Activated CD4-positive, alpha-beta T cell treated with anti-CD3 and anti-CD28 coated beads for 48 hours (primary cell): ENCODE results near the gene MTA1.

ENCODE experiments used
- DNase-seq: peaks from one replicate; pipeline ENCODE4 v3.0.0-alpha.2; 2020

Gene MTA1

DNA sequence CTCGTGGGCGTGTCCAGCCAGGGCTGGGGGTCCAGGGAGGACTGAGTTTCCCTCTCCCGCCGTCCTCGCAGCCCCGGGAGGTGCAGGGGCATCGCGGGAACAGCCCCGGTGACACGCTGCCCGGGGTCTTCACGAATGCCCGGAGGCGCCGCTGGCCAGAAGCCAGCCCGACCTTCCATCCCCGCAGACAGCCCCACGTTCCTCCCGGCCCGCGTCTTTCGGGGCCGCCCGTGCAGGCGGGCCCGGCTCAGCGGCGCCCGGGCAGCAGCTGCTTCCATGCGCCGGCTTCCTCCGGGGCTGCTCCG is 70.6 kb downstream of the MTA1 start:
- no peak for DNase-seq

GRCh38 chr14:105490572-105491365 is 71.1 kb downstream of the MTA1 start, which contains the start of gene TEDC1:
Gene TEDC1 (plus strand): TSS chr14:105491246. CDS start chr14:105491376, 130 bp downstream.
- DNase-seq = peak; percentile 99

DNA sequence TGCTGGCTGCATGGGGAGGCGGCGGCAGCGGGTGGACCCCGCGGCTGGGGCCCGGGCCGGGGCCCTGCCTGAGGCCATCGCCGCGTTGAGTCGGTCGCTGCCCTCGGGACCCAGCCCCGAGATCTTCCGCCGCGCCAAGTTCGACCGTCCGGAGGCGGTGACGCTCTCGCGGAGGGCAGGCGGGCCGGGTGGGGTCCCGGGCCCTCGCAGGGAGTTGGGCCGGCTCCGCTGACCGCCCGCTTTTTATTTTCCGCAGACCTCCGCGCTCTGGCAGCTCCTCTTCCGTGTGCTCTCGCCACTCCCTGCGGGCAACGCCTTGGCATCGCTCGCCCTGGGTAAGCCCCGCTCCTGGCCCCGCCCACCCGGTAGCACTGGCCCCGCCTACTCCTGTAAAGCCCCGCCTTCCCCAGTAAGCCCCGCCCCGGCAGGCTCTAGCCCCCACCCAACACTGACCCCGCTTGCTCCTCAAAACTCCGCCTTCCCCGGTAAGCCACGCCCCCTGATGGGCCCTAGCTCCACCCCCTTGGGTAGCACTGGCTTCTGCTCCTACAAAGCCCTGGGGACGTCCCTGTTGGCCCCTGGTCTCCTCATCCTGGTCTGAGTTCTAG is 71.8 kb downstream of the MTA1 start:
- peak; percentile 97 for DNase-seq

GRCh38 chr14:105492031-105492970 is 72.7 kb downstream of the MTA1 start:
- DNase-seq = no peak

DNA sequence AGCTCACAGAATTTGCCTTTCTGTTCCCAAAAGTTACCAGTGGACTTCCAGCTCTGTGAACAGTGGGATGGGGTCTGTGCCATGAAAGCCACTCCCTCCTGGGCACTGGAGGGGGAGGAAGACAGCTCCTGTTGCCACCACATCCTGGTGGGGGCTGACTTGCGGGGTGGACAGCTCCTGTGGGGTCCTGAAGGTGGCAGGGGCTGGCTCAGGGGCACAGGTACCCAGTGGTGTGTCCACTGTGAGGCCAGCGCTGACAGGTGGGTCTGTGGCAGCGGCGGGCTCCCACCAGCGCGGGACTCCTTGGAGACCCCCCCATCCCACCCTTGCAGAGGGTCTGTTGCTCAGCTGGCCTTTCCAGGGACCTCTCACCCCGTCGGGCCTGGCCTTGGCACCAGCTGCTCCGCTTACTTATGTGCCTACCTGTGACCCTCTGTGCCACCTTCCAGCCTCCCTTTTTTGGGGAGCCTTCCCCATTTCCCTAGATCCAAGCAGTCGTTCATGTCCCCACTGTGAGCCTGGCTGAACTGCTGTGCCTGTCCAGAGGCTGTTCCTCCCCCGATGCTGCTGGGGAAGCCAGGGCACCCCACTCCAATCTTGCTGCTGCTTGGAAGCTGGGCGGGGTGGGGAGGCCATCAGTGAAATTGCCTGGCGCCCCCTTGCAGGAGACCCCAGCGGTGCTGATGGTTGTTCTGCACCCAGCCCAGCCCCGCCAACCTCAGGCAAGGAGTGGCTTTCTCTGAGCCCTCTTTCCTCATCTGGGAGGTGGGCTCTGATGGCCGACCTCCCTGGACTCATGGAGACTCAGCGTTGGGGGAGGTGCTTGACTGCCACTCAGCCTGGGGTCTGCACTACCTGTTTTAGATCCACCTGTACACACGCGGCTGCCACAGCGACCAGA is 73.6 kb downstream of the MTA1 start:
- DNase-seq = no peak

GRCh38 chr14:105493921-105494605 is 74.4 kb downstream of the MTA1 start:
- no peak for DNase-seq

DNA sequence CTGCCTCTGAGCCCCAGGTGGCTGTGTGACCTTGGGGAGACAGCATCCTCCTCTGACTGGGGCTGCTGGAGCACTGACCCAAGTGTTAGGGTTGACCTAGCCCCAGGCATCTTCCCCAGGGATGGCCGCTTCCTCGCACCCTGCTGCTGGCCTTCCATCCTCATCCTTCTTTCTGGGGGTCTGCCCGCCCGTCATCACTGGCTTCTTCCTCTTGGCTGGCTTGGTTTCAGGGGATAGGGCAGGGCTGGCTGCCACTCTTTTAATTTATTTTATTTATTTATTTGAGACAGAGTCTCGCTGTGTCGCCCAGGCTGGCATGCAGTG is 74.9 kb downstream of the MTA1 start:
- no peak for DNase-seq

DNA sequence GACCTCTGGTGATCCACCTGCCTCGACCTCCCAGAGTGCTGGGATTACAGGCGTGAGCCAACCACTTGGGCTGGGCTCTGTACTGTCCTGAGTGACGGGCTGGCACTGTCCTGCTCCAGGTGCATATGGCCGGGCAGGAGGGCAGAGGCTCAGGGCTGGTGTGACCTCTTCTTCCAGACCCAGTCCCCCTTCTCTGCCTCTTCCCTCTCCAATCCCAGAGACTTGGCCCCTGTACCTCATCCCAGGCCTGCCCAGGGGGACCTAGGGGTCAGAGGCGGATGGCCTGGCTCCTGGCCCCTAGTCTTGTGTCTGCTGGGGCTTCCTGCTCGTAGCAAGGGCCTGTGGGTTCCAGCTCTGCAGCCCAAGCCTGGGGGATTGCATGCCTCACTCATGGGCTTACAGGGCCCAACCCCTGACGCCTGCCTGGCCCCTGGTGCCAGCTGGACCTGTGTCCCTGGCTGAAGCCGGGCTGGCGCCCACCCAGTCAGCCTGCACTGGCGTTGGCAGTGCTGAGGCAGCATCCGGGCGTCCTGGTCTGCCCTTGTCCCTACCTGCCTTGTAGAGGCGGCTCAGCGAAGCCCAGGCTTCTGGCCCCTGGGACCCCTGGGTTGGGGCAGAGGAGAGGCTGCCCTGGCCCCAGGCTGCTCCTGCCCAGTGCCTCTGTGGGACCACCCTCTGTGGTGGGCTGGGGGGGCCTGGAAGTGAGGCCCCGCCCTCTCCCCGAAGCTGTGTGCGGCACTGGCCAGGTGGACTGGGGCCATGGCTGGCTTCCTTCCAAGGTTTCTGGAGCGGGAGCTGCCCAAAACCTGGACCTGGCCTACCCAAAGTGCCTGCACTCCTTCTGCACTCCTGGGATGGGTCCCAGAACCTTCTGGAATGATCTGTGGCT is 75.7 kb downstream of the MTA1 start:
- no peak for DNase-seq

- DNase-seq = no peak
These were observed 76.6 kb downstream of the MTA1 start for GRCh38 chr14:105495990-105496830.

DNA sequence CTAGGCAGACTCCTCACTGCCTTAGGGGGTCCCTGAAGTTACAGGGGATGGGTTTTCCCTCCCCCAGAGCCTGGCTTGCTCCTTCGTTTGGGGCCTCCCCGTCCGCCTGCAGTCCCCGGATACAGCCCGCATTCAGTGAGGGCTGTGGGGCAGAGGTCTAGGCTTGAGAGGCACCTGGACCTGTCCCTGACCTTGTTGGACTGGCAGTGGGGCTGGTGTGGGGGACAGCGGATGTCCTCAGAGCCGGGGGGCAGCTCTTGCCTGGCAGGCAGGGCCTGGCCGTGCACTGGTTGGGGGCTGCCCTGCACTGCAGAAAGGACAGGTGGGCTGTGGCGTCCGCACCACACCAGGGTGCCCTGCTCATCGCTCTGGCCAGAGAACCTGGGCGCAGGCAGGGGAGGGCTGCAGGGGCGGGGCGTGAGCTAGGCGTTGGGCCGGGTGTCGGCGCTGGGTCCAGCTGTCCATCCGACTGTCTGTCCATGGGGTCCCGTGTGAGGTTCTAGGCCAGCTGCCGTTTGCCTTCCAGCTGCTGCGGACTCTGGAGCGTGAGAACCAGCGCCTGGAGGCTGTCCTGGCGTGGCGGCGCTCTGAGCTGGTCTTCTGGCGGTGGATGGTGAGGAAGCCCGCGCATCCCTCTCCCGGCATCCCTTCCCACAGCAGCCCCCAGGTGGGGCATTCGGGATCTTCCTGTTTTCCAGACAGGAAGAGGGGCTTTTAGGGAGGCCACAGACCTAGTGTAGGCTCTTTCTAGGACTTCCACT is 77.4 kb downstream of the MTA1 start:
- no peak for DNase-seq

DNA sequence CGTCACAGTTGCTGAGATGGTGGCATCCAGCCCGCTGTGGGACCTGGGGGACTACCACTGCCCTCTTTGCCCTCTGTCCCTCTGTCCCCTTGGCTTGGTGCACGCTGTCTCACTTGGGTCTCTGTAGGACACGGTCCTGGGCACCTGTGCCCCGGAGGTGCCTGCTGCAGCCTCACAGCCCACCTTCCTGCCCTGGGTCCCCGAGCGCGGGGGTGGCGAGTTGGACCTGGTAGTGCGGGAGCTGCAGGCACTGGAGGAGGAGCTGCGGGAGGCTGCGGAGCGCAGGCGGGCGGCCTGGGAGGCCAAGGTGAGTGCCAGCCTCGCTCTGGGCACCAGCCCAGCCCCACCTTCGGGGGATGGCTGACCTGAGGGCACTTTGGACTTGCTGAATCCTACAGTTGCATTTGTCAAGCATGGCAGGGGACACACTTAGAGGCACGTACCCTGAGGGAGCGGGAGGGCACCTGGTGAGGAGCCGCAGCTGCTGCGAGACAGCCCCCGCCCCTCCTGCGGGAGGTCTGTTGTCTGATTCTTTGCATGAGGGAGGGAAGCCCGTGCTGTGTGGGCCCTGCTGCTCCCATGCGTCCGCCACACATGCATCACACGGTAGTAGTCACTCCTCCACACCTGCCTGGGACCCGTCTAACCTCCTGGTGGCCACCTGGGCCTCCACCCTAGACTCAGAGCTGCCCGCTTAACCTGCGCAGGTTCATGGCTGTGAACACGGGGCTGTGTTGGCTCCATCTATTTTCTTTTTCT is 78.2 kb downstream of the MTA1 start:
- DNase-seq = no peak

- no peak for DNase-seq
These were observed 79.0 kb downstream of the MTA1 start for GRCh38 chr14:105498430-105499255.

DNA sequence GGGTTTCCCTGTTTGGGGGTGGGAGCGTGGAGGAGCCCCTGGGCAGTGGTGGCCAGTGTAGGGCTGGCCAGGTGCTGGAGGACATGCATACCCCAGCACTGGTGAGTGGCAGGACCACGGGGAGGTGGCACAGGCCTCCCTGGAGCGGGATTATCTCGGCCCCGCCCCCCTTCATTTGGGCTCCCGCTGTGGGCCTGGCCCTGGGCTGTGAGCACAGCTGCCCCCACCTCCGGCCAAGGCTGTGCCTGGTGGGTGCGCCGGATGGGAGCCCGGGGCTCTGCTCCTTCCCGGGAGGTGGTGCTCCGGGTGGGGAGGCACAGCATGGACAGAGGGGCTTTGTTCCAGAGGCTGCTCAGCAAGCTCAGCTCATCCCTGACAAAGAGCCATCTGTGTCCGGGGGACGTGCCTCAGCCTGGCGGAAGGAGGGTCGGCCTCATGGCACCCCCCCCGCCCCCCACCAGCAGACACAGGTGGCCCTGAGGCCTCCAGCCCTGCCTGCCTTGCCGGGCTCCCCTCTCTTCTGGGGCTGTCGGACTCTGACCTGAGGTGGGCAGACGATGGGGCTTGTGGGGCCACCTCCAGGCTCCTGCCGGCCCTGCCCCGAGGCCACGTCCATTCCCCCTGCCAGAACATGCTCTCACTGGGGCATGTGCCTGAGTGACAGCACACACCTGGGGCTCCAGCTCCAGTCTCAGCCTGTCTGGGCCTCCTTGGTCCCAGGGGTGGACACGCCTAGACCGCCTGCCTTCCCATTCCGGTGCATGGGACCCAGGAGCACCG is 79.8 kb downstream of the MTA1 start:
- DNase-seq = no peak

GRCh38 chr14:105500036-105500725 is 80.6 kb downstream of the MTA1 start:
- no peak for DNase-seq

DNA sequence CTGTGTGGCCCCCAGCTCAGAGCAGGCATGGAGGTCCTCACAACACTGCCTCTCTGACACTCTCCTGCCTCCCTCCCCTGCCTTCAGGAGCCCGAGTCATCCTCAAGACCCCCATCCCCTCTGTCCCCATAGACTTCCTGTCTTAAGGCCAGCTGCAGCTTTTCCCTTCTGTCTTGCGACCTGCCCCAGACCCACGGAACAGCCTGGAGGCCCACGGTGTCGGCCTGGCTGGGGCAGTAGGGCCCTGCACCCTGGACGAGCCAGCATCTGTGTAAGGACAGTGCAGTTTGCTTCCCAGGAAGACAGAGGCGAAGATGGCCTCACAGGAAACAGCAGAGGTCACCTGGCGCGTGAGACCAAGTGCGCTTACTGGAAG is 81.1 kb downstream of the MTA1 start:
- no peak for DNase-seq
